ENCODE data around the gene TGM1. TPM values are rescaled to one million over a fixed set of nuclear protein-coding genes. Genes with fewer than 3 reads are reported as not detected.

Gene TGM1
- polyA plus RNA-seq, 2 of the 4 experiments (the other 2 are of a cell fraction): 0.61 to 1.3 TPM

DNA sequence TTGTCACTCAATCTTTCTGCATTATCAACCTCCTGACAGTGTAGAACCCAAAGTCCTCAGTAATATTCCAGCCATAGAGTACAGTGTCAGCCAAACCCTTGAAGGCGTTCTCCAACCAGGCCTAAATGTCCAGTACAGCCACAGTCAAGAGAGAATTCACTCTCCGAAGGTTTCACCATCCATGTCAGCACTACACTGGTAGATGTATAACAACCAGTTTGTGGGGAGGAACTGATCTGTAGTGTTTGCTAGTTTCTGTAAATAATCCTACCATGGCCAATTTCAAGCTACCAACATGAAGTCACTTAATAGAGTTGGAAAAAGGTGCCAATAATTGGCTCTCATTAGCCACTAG lies 46.7 kb downstream of the TGM1 start (continued):
- TF ChIP-seq MAZ (IDR thresholded peaks at IDR 0.05; ENCODE audit: borderline replicate concordance, low read depth, low read length) (no peak), MYC (IDR thresholded peaks at IDR 0.05; ENCODE audit: borderline replicate concordance, low read length) (no peak), RCOR1 (IDR thresholded peaks at IDR 0.05; ENCODE audit: low read depth, low read length) (no peak)

DNA sequence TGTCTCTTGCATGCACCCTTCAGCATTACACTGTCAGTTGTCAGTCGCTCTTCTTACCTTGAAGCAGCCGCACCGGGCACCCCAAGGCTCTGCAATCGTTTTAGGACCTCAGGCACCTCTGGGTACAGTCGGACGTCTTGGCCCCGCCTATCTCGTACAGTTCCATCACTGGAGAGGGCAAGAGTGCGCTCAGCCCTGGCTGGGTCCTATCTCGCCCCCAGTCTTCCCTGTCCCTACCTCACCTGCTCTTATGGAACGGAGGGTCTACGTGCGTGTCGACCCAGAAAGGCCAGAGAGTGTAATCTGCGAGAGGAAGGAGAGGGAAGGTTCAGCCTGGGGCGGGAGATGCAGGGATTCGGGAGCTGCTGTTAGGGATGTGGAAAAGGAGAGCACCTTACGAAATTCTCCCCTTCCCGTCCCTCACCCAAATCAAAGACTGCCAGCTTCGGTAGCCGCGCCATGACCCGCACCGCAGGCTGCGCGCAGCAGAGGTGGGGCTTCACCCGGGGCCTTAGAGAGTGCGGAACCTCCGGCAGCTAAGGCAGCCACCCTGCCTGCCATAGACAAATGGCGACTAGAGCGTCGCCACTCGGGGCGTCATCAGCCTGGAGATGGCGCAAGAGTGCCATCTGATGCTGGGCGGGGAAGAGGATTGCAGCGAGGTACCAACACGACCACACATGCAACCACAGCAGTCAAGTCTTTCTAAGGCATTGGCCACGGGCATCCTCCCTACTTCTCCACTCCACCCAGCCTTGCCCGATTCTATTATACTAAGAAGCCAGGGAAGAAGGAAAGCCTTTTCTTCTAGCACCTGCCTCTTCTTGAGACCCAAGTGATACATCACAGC lies 47.3 kb downstream of the TGM1 start, which contains the start of gene MDP1:
Gene MDP1, minus strand, starts transcription at position 572 of the 850 bp plus-strand sequence. Its CDS starts 111 bp downstream, at position 461.
- Histone ChIP-seq H3K4me2 (peak within 1 kb of the TSS; percentile 72), H3K9me3 (no peaks in the 10 kb centered on the region), H3K4me1 (peaks cover 24% of the 10 kb centered on the region), H3K4me3 (peak within 1 kb of the TSS; percentile 63), H3K27ac (peak within 1 kb of the TSS; percentile 80 to 92)
- ChIA-PET CTCF (interaction anchor here (0.5 to 4.3 kb wide), 25 partner anchors 9 to 226 kb away, joined by 3 to 31 read pairs (median 4); partner anchors contain the start of genes CIDEB, DHRS1, IPO4 and IRF9), POLR2A (interaction anchor here (0.6 to 3.6 kb wide), 9 partner anchors 15 to 914 kb away, joined by 3 to 36 read pairs (median 3); partner anchors contain the start of genes CBLN3, DCAF11, IPO4 and KHNYN)
- FAIRE-seq (no peak), DNase-seq (ENCODE audit: low read depth in 1 of 2, low spot score in 1 of 2) (peak; percentile 90 to 95), ATAC-seq (peak; percentile 77 to 84)
- WGBS (ENCODE audit: missing lambda C conversion rate): under 1% methylated on average over 34 of the region's 40 CpGs
- TF ChIP-seq POLR2A (IDR thresholded peaks at IDR 0.05; ENCODE audit: low read length): peak; percentile 86
- no peak for TF ChIP-seq CBX8 (IDR thresholded peaks at IDR 0.05)
- TF ChIP-seq CHD2 (IDR thresholded peaks at IDR 0.05; ENCODE audit: low read length, partially characterized antibody): no peak
- no peak for TF ChIP-seq SREBF2 (IDR thresholded peaks at IDR 0.05)
- TF ChIP-seq JUNB (IDR thresholded peaks at IDR 0.05): no peak
- TF ChIP-seq, protein P1, sequence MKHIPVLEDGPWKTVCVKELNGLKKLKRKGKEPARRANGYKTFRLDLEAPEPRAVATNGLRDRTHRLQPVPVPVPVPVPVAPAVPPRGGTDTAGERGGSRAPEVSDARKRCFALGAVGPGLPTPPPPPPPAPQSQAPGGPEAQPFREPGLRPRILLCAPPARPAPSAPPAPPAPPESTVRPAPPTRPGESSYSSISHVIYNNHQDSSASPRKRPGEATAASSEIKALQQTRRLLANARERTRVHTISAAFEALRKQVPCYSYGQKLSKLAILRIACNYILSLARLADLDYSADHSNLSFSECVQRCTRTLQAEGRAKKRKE (CRISPR knock-in tag; IDR thresholded peaks at IDR 0.05; ENCODE audit: low read depth): no peak
- no peak for TF ChIP-seq HOXA7 (CRISPR knock-in tag; IDR thresholded peaks at IDR 0.05)
- TF ChIP-seq FOSL2 (IDR thresholded peaks at IDR 0.05): no peak
- peak; percentile 57 for TF ChIP-seq FOSL2 (CRISPR knock-in tag; IDR thresholded peaks at IDR 0.05)
- TF ChIP-seq RAD21 (conservative IDR thresholded peaks at IDR 0.05 in 1 of 2, IDR thresholded peaks at IDR 0.05 in 1 of 2): peak; percentile 46 to 56; a peak in 4 of 5 replicates
- no peak for TF ChIP-seq HDAC2 (IDR thresholded peaks at IDR 0.05)
- TF ChIP-seq FOXS1 (CRISPR knock-in tag; IDR thresholded peaks at IDR 0.05): no peak
- no peak for TF ChIP-seq NR3C1 (IDR thresholded peaks at IDR 0.05)
- no peak for TF ChIP-seq CBX2 (IDR thresholded peaks at IDR 0.05; ENCODE audit: borderline replicate concordance, low read depth)
- TF ChIP-seq, protein P2, sequence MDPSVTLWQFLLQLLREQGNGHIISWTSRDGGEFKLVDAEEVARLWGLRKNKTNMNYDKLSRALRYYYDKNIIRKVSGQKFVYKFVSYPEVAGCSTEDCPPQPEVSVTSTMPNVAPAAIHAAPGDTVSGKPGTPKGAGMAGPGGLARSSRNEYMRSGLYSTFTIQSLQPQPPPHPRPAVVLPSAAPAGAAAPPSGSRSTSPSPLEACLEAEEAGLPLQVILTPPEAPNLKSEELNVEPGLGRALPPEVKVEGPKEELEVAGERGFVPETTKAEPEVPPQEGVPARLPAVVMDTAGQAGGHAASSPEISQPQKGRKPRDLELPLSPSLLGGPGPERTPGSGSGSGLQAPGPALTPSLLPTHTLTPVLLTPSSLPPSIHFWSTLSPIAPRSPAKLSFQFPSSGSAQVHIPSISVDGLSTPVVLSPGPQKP (IDR thresholded peaks at IDR 0.05; ENCODE audit: low read depth, low read length): no peak
- TF ChIP-seq, protein P3, sequence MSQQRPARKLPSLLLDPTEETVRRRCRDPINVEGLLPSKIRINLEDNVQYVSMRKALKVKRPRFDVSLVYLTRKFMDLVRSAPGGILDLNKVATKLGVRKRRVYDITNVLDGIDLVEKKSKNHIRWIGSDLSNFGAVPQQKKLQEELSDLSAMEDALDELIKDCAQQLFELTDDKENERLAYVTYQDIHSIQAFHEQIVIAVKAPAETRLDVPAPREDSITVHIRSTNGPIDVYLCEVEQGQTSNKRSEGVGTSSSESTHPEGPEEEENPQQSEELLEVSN (IDR thresholded peaks at IDR 0.05; ENCODE audit: borderline replicate concordance, low read depth): no peak
- TF ChIP-seq EP300 (IDR thresholded peaks at IDR 0.05): no peak
- TF ChIP-seq SMC3 (IDR thresholded peaks at IDR 0.05): 0 out of 3 replicates have a peak, but pooled peaks have one; percentile 18
- peak; percentile 61 to 81; a peak in 4 of 5 replicates for TF ChIP-seq JUN (IDR thresholded peaks at IDR 0.05)
- TF ChIP-seq HEYL (CRISPR knock-in tag; IDR thresholded peaks at IDR 0.05): no peak
- TF ChIP-seq CHD4 (IDR thresholded peaks at IDR 0.05; ENCODE audit: borderline replicate concordance): no peak
- TF ChIP-seq BCL3 (IDR thresholded peaks at IDR 0.05): peak; percentile 82; the same call in 2 of the 3 replicates
- 0 out of 2 replicates have a peak, but pooled peaks have one; percentile 44 for TF ChIP-seq MYC (IDR thresholded peaks at IDR 0.05; ENCODE audit: borderline replicate concordance, low read length)
- no peak for TF ChIP-seq RNF2 (IDR thresholded peaks at IDR 0.05; ENCODE audit: borderline replicate concordance, low read depth)
- TF ChIP-seq HMGXB4 (CRISPR knock-in tag; IDR thresholded peaks at IDR 0.05; ENCODE audit: borderline replicate concordance): no peak
- no peak; the same call in 1 of the 2 replicates for TF ChIP-seq GATA3 (IDR thresholded peaks at IDR 0.05; ENCODE audit: borderline replicate concordance)
- TF ChIP-seq RFX5 (IDR thresholded peaks at IDR 0.05): no peak
- no peak for TF ChIP-seq ZSCAN20 (CRISPR knock-in tag; IDR thresholded peaks at IDR 0.05)
- TF ChIP-seq ESRRA (IDR thresholded peaks at IDR 0.05; ENCODE audit: borderline replicate concordance, low read length): no peak
- no peak for TF ChIP-seq KDM1A (IDR thresholded peaks at IDR 0.05; ENCODE audit: low read depth)
- no peak for TF ChIP-seq POLR2AphosphoS2 (conservative IDR thresholded peaks at IDR 0.05; ENCODE audit: low read length)
- TF ChIP-seq RARB (CRISPR knock-in tag; IDR thresholded peaks at IDR 0.05): 0 out of 2 replicates have a peak, but pooled peaks have one; percentile 54
- TF ChIP-seq KDM5A (IDR thresholded peaks at IDR 0.05): peak; percentile 87
